ENCODE data around the gene CYBRD1.

Gene CYBRD1

GRCh38 chr2:171515672-171516298, 6.5 kb upstream of the CYBRD1 start:
- H3K4me3 ChIP-seq (ENCODE audit: low read length): no peak overlapping the region
- DNase-seq (ENCODE audit: low read depth): peak; percentile 69
- TF ChIP-seq, protein P1, sequence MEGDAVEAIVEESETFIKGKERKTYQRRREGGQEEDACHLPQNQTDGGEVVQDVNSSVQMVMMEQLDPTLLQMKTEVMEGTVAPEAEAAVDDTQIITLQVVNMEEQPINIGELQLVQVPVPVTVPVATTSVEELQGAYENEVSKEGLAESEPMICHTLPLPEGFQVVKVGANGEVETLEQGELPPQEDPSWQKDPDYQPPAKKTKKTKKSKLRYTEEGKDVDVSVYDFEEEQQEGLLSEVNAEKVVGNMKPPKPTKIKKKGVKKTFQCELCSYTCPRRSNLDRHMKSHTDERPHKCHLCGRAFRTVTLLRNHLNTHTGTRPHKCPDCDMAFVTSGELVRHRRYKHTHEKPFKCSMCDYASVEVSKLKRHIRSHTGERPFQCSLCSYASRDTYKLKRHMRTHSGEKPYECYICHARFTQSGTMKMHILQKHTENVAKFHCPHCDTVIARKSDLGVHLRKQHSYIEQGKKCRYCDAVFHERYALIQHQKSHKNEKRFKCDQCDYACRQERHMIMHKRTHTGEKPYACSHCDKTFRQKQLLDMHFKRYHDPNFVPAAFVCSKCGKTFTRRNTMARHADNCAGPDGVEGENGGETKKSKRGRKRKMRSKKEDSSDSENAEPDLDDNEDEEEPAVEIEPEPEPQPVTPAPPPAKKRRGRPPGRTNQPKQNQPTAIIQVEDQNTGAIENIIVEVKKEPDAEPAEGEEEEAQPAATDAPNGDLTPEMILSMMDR (conservative IDR thresholded peaks at IDR 0.05; ENCODE audit: low read length): no peak

DNA sequence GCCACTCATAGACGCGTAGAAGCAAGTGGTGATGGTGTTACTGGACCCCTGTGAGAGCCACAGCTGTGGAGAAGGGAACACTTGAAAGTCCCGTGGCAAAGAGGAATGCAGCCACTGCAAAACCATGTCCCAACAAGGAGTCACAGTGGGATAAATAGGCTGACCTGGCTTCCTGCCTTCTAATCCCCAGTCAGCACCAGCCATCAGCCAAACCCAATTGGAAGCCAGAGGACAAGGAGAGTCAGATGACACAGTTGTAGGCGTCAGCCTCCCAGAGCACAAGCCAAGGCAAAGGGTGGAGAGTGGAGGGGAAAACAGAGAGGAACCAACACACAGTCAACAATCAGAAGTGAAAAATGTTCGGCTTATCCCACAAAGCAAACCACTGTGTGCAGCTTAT, 5.5 kb upstream of the CYBRD1 start:
- TF ChIP-seq, protein P1 (conservative IDR thresholded peaks at IDR 0.05; ENCODE audit: low read length): no peak
- DNase-seq (ENCODE audit: low read depth): no peak
- no peak overlapping the region for H3K4me3 ChIP-seq (ENCODE audit: low read length)

DNA sequence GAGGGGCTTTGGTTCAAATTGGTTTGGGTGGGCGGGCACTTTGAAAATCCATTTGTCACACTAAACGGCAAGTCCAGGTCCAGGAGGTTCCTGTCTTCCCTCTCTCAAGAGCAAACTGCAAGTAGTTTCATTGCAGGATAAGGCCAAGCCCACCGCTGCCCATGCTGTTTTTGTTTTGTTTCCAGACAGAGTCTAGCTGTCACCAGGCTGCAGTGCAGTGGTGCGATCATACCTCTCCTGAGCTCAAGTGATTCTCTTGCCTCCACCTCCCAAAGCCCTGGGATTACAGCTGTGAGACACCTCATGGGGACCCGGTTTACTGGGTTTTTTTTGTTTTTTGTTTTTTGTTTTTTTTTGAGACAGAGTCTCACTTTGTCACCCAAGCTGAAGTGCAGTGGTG, 1.8 kb upstream of the CYBRD1 start:
- TF ChIP-seq, protein P1 (conservative IDR thresholded peaks at IDR 0.05; ENCODE audit: low read length): no peak
- no peak for DNase-seq (ENCODE audit: low read depth)
- H3K4me3 ChIP-seq (ENCODE audit: low read length): no peak overlapping the region

DNA sequence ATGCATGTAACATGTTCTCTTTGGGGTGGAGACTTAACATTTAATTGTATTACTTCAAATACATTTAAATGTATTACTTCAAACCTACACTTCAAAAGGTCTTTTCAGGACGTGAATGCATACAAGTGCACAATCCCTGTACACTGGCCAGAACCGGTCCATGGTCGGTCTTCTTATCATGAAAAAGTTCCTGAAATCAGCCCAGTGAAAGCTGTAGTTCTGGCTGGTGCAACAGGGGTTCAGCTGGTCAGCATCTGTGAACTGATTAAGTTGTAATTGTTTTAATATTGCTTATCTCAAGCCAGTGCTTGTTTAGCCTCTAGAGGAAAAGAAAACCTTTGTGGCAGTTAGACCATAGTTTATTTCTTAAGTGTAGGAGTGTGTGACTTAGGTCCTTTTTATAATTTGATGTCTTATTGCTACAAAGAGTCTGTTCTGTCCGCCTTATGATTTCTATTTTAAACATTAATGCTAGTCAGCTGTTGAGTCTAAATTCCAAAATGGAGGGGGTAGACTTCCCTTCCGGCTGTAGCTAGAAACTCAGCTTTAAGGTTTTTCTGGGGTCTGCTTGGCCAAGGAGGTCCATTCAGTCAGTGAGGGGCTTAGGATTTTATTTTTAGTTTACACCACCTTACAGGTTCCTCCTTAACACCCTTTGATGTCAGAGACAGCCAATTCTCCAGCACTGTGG, 768 bp upstream of the CYBRD1 start:
- TF ChIP-seq, protein P1 (conservative IDR thresholded peaks at IDR 0.05; ENCODE audit: low read length): no peak

GRCh38 chr2:171522788-171523087, 464 bp downstream of the CYBRD1 start:
- no peak for DNase-seq (ENCODE audit: low read depth)
- H3K4me3 ChIP-seq (ENCODE audit: low read length): peak overlapping the region; percentile 94
- TF ChIP-seq, protein P1 (conservative IDR thresholded peaks at IDR 0.05; ENCODE audit: low read length): no peak

More for the DNA sequence above, 768 bp upstream of the CYBRD1 start:
- H3K4me3 ChIP-seq (ENCODE audit: low read length): peak overlapping the region; percentile 94
- no peak for DNase-seq (ENCODE audit: low read depth)

- H3K4me3 ChIP-seq (ENCODE audit: low read length): peak overlapping the region; percentile 94
- peak; percentile 77 for DNase-seq (ENCODE audit: low read depth)
- TF ChIP-seq, protein P1 (conservative IDR thresholded peaks at IDR 0.05; ENCODE audit: low read length): no peak
Measured at GRCh38 chr2:171523088-171524017, 1.1 kb downstream of the CYBRD1 start.
